Panc1 (cell line): Measurements from ENCODE around the gene RIMBP2. TPM values are rescaled to one million over a fixed set of nuclear protein-coding genes. Genes with fewer than 3 reads are reported as not detected.
"Not testable (repeated sequence)": the region's sequence is repeated elsewhere in the genome, so short reads cannot be mapped to it uniquely, and the experiment has no call there.

Experiments
- ATAC-seq: fragments of 200-7000 bp; cut with Tn5 transposase; 2 replicates; pipeline ENCODE4 v1.9.1; 2020; ENCODE audit warnings: mild to moderate bottlenecking, moderate library complexity
- BruUV-seq: library from RNA; stranded (reverse); fragments of 400-500 nt; replicated peaks from 2 replicates; lab custom pipeline; 2021; lab: Mats Ljungman, UMichigan
- CTCF ChIA-PET: fragments of 300-600 bp; sonication (Branson Sonifier 250); formaldehyde crosslinking; loops from one replicate; lab custom pipeline; 2022; ENCODE audit warnings: antibody characterized with exemption; lab: Charles Lee
- POLR2A ChIA-PET: fragments of 300-600 bp; sonication (Branson Sonifier 250); formaldehyde crosslinking; loops from one replicate; lab custom pipeline; 2022; ENCODE audit warnings: antibody characterized with exemption; lab: Charles Lee
- DNase-seq: peaks from one replicate; pipeline ENCODE4 v3.0.0-alpha.2; 2010; ENCODE audit warnings: low read depth, low spot score
- H3K27ac ChIP-seq: 2 replicates; pipeline ENCODE4 v1.5.1; 2011; ENCODE audit warnings: mild to moderate bottlenecking, low read length, inconsistent platforms
- H3K27me3 ChIP-seq: fragments of 200-500 bp; sonication (Bioruptor generic); 2 replicates; pipeline ENCODE4 v1.6.0; 2014; ENCODE audit warnings: low read length, inconsistent platforms; ENCODE audit not compliant: control insufficient read depth, insufficient read depth
- H3K36me3 ChIP-seq: fragments of 200-500 bp; sonication (Bioruptor generic); 2 replicates; pipeline ENCODE4 v1.5.1; 2014; ENCODE audit warnings: inconsistent platforms, mild to moderate bottlenecking, low read length, moderate library complexity; ENCODE audit not compliant: control insufficient read depth, insufficient read depth
- H3K4me1 ChIP-seq: 2 replicates; pipeline ENCODE4 v1.5.1; 2011; ENCODE audit warnings: inconsistent platforms, mild to moderate bottlenecking, low read length, moderate library complexity; ENCODE audit not compliant: control insufficient read depth, insufficient read depth
- H3K4me3 ChIP-seq, 2 experiments: 2 replicates each; pipeline ENCODE4 v1.5.1; 2011 to 2012; ENCODE audit warnings: low read depth in 2 of 2, low read length in 2 of 2, mild to moderate bottlenecking in 2 of 2, inconsistent platforms in 1 of 2, moderate library complexity in 1 of 2
- H3K9me3 ChIP-seq: fragments of 200-500 bp; sonication (Bioruptor generic); 2 replicates; pipeline ENCODE4 v1.5.1; 2014; ENCODE audit warnings: low read depth, mild to moderate bottlenecking, inconsistent platforms, low read length, moderate library complexity; ENCODE audit not compliant: control insufficient read depth, insufficient read depth
- POLR2AphosphoS5 ChIP-seq: IDR thresholded peaks from 2 replicates; pipeline ENCODE4 v1.6.1; 2012; ENCODE audit warnings: mild to moderate bottlenecking, low read depth, low read length, moderate library complexity
- SIN3A ChIP-seq: IDR thresholded peaks from 2 replicates; pipeline ENCODE4 v1.6.1; 2012; ENCODE audit warnings: low read depth, mild to moderate bottlenecking, low read length, moderate library complexity, borderline replicate concordance; ENCODE audit not compliant: insufficient read depth
- TCF7L2 ChIP-seq: IDR thresholded peaks from 2 replicates; pipeline ENCODE4 v1.6.1; 2011; ENCODE audit warnings: mild to moderate bottlenecking, low read depth, low read length, inconsistent platforms
- in situ Hi-C: cut with HindIII; loops from 2 replicates; pipeline ENCODE4 v1.10.0; 2016; ENCODE audit warnings: low sequenced_read_pairs, low pct_unique_long_range_greater_than_20kb
- intact Hi-C: fragments of 100-400 bp; cut with micrococcal nuclease; formaldehyde crosslinking; loops from one replicate; pipeline ENCODE4 v1.10.0; 2022; ENCODE audit not compliant: unreplicated experiment
- total RNA-seq: library from RNA; stranded (reverse); gene quantifications from one replicate; pipeline ENCODE4 v1.2.1, GENCODE V29; 2021; ENCODE audit not compliant: unreplicated experiment
- TF ChIP-seq, protein P1 (sequence below), 2 experiments: IDR thresholded peaks; 2 replicates each; pipeline ENCODE4 v1.6.1; 2011 to 2012; ENCODE audit warnings: low read depth in 2 of 2, control low read depth in 1 of 2, low read length in 1 of 2, mild to moderate bottlenecking in 1 of 2, moderate library complexity in 1 of 2; ENCODE audit not compliant: insufficient read depth in 1 of 2
- TF ChIP-seq, protein P2 (sequence below): fragments of 450-650 bp; IDR thresholded peaks from 2 replicates; pipeline ENCODE4 v1.5.1; 2017; ENCODE audit warnings: mild to moderate bottlenecking

Gene RIMBP2
- total RNA-seq, 1 experiment from 2014 or later: not detected

DNA sequence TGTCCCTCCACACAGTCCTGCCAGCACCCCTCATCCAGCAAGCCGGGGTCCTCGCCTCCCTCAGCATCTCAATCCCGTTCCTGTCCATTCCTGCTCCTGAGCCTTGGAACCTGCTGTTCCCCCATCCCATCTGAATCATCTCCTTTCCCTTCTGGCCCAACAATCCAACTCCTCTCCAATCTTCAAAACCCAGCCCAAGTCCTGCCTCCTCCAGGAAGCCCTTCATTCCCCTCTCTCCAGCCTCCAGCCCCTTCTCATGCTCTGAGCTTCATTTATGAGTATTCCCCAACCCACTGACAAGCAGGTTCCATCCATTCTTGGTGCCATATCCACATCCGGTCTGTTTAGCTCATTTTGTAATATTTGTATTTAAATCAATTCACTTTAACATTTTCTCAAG is 128.1 kb downstream of the RIMBP2 start:
- H3K4me3 ChIP-seq: no peak overlapping the region
- no peaks in the 10 kb centered on the region for H3K9me3 ChIP-seq
- H3K4me1 ChIP-seq: no peaks in the 10 kb centered on the region
- no TSS peak for BruUV-seq
- ATAC-seq: no peak
- intact Hi-C loops: no loop called here
- no peak overlapping the region for H3K27ac ChIP-seq
- H3K36me3 ChIP-seq: no peaks in the 10 kb centered on the region
- in situ Hi-C loops: no loop called here
- ChIA-PET CTCF (no interaction called here), POLR2A (no interaction called here)
- TF ChIP-seq, protein P1, sequence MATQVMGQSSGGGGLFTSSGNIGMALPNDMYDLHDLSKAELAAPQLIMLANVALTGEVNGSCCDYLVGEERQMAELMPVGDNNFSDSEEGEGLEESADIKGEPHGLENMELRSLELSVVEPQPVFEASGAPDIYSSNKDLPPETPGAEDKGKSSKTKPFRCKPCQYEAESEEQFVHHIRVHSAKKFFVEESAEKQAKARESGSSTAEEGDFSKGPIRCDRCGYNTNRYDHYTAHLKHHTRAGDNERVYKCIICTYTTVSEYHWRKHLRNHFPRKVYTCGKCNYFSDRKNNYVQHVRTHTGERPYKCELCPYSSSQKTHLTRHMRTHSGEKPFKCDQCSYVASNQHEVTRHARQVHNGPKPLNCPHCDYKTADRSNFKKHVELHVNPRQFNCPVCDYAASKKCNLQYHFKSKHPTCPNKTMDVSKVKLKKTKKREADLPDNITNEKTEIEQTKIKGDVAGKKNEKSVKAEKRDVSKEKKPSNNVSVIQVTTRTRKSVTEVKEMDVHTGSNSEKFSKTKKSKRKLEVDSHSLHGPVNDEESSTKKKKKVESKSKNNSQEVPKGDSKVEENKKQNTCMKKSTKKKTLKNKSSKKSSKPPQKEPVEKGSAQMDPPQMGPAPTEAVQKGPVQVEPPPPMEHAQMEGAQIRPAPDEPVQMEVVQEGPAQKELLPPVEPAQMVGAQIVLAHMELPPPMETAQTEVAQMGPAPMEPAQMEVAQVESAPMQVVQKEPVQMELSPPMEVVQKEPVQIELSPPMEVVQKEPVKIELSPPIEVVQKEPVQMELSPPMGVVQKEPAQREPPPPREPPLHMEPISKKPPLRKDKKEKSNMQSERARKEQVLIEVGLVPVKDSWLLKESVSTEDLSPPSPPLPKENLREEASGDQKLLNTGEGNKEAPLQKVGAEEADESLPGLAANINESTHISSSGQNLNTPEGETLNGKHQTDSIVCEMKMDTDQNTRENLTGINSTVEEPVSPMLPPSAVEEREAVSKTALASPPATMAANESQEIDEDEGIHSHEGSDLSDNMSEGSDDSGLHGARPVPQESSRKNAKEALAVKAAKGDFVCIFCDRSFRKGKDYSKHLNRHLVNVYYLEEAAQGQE (IDR thresholded peaks at IDR 0.05; ENCODE audit: insufficient read depth in 1 of 2, low read depth in 2 of 2, low read length in 1 of 2): no peak
- no peak for TF ChIP-seq POLR2AphosphoS5
- no peak for TF ChIP-seq SIN3A
- TF ChIP-seq, protein P2, sequence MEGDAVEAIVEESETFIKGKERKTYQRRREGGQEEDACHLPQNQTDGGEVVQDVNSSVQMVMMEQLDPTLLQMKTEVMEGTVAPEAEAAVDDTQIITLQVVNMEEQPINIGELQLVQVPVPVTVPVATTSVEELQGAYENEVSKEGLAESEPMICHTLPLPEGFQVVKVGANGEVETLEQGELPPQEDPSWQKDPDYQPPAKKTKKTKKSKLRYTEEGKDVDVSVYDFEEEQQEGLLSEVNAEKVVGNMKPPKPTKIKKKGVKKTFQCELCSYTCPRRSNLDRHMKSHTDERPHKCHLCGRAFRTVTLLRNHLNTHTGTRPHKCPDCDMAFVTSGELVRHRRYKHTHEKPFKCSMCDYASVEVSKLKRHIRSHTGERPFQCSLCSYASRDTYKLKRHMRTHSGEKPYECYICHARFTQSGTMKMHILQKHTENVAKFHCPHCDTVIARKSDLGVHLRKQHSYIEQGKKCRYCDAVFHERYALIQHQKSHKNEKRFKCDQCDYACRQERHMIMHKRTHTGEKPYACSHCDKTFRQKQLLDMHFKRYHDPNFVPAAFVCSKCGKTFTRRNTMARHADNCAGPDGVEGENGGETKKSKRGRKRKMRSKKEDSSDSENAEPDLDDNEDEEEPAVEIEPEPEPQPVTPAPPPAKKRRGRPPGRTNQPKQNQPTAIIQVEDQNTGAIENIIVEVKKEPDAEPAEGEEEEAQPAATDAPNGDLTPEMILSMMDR: no peak
- TF ChIP-seq TCF7L2: no peak
- no peak for DNase-seq
- peaks cover 5% of the 10 kb centered on the region for H3K27me3 ChIP-seq

DNA sequence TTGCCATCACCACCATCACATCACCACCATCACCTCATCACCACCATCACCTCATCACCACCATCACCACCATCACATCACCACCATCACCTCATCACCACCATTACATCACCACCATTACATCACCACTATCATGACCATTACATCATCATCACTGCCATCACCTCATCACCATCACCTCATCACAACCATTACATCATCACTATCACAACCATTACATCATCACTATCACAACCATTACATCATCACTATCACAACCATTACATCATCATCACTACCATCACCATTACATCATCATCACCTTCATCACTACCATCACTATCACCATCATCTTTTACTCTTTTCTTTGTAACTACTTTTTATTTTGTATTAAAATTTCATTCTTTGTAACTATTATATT is 131.6 kb downstream of the RIMBP2 start:
- intact Hi-C loops, POLR2A ChIA-PET, in situ Hi-C loops, ATAC-seq, H3K4me1 ChIP-seq, H3K9me3 ChIP-seq, DNase-seq, H3K4me3 ChIP-seq, CTCF ChIA-PET, H3K36me3 ChIP-seq, H3K27ac ChIP-seq, BruUV-seq, H3K27me3 ChIP-seq: not testable (repeated sequence)

DNA sequence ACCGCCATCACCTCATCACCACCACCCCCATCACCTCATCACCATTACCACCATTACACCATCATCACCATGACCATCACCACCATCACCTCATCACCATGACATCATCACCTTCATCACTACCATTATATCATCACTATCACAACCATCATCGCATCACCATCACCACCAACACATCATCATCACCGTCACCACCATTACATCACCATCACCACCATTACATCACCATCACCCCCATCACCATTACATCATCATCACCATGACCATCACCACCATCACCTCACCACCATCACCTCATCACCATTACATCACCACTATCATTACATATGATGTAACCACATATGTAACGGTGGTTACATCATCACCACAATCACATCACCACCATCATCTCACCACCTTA is 132.3 kb downstream of the RIMBP2 start:
- DNase-seq (no peak), ATAC-seq (no peak)
- in situ Hi-C loops (no loop called here), intact Hi-C loops (no loop called here)
- no peaks in the 10 kb centered on the region for H3K27me3 ChIP-seq
- TF ChIP-seq, protein P1 (IDR thresholded peaks at IDR 0.05; ENCODE audit: insufficient read depth in 1 of 2, low read depth in 2 of 2, low read length in 1 of 2): no peak
- TF ChIP-seq SIN3A: no peak
- TF ChIP-seq, protein P2: no peak
- TF ChIP-seq POLR2AphosphoS5: no peak
- no peak for TF ChIP-seq TCF7L2
- POLR2A ChIA-PET: no interaction called here
- H3K4me3 ChIP-seq: no peak overlapping the region
- no peak overlapping the region for H3K27ac ChIP-seq
- no peaks in the 10 kb centered on the region for H3K9me3 ChIP-seq
- CTCF ChIA-PET: no interaction called here
- H3K36me3 ChIP-seq: no peaks in the 10 kb centered on the region
- BruUV-seq: no TSS peak
- no peaks in the 10 kb centered on the region for H3K4me1 ChIP-seq
